NCI-H2196 (cell line): ENCODE data around the gene TTC39B.
A peak's percentile ranks its signal among the peaks of the same experiment; 100 is the strongest.

Experiments
- DNase-seq: peaks from one replicate; lab custom pipeline; 2025; ENCODE audit not compliant: unreplicated experiment; lab: John Stamatoyannopoulos, UW

TTC39B gene

GRCh38 chr9:15180124-15180523, 126.9 kb downstream of the TTC39B start:
- DNase-seq = no peak

DNA sequence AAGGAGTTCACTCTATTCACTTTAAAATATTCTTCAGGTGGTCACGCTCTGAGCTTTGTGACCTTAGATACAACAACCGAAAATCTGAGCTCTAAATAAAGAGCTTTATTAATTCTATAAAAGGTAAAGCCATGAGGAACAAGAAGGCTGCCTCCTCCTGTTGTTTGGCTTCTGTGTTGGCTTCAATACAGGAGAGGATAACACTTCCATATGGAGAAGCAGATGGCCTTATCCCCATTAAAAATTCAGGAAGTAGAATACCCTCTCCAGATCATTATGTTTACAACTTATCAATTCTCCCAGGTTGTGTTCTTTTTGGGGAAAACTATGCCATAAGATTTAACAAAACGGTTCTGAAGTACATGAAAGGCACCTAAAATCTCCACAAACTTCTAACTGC, 128.4 kb downstream of the TTC39B start:
- no peak for DNase-seq

DNA sequence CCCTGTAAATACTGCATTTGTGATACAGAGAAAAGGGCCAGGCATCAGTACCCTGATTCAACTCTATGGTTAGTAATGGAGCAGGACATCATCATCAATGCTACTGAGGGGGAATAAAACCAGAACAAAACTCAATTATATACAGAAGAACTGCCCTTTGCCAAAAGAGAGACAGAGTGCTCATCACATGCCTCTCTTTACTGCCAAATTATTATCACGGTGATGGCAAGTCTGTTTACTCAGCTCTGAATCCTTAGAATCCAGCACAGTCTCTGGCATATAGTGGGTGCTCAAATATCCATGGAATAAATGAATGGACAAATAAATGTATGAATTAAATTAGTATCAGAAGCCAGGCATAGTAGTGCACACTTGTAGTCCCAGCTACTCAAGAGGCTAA, 130.2 kb downstream of the TTC39B start:
- no peak for DNase-seq

- no peak for DNase-seq
These were observed 143.1 kb downstream of the TTC39B start for GRCh38 chr9:15163931-15164330.

DNA sequence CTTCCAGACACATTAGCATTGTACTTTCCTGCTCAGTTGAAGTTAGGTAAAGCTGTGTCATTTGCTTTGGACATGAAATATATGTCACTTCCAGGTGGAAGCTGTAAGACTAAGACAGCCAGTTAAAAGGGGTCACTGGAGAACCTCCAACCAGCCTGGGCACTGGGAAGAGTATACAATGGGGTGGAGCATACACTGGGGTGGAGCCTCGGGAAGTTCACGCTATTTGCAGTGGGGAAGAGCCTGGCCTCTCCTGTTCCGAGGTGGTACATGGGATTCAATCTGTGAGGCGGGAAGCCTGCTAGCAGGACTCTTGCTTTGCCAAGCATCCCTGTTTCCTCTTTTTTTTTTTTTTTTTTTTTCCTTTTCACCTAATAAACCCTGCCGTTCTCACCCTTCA, 145.3 kb downstream of the TTC39B start:
- no peak for DNase-seq

DNA sequence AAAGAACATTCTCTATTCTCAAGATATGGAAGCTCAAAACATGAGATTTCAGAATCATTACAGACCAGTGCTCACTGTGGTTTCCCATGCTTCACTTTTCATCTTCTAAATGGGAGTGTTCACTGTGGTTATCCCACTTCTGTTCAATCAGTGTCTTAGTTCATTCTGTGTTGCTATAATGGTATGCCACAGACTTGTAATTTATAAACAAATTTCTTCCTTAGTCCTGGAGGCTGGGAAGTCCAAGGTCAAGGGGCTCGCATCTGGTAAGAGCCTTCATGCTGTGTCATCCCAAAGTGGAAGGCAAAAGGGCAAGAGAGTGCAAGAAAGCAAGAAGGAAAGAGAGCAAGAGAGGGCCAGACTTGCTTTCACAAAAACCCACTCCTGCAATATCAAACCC, 146.3 kb downstream of the TTC39B start:
- no peak for DNase-seq

- no peak for DNase-seq
These were observed 149.0 kb downstream of the TTC39B start for GRCh38 chr9:15158064-15158463.

DNA sequence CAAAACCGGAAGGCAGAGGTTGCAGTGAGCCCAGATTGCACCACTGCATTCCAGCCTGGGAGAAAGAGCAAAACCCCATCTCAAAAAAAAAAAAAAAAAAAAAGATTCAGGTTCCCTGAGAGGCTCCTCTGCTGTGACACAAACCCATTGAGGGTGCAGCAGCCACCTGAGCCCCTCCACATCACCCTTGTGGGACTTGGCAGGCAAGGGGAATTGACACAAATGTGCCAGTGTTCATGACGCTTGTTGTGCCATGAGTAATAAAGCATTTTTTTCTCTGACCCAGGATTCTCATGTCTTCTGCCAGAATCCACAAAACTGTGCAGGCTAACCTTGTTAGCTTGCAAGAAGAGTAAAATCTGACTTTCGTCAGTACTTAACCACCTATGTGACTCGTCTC, 149.6 kb downstream of the TTC39B start:
- no peak for DNase-seq

DNA sequence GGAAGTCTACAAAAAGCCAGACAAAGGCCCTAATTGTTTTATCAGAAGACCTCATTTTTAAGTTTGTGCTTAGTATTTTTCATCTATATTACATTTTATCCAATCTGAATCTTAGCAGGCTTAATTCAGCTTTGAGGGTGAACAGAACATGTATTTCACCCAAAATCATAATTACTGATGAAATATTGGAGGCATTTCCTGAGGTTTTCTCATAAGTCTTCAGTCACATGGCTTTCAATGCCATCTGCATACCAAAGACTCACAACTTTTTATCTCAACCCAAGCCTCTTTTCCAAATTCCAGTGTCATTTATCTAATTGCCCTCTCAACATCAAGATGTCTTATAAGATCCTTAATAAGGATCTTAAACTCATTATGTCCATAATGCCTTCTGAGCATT, 150.8 kb downstream of the TTC39B start:
- no peak for DNase-seq

- peak; percentile 31 for DNase-seq
These were observed 151.2 kb downstream of the TTC39B start for GRCh38 chr9:15155826-15156225.

DNA sequence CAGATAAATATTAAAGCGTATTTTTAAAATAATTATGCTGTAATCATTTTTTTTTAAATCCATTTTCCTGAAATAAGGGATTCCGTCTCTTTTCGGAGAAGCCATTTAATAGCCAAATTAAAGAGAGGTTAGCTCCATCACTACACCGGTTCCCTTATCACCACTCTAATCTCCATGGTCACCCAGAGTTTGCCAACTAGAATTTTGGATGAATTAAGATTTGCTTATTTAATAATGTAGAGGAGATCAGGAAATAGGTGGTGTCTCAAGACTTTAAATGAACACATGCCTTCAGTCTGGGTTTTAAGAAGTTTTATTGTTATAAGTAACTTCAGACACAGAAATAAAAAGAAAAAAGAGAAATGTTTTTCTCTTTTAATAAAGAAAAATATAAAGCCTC, 151.7 kb downstream of the TTC39B start:
- no peak for DNase-seq

DNA sequence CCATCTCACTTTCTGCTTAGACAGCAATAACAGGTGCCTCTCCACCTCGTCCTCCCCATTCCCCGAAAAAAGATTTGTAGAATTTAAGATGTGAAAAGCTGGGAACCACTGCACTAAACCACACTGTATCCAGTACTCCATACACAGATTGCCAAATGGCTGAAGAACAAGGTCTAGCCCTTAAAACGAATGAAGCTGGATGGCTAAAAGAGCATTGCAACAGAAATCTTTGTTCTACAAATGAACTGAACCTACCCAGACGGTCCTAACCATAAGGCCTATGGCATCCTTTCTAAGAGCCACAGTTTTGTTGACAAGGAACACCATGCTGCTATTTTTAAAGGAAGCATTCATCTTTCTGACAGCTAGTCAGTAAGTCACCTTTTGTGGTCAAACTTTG, 152.3 kb downstream of the TTC39B start:
- DNase-seq = no peak

GRCh38 chr9:15153961-15154360, 153.1 kb downstream of the TTC39B start:
- no peak for DNase-seq

- no peak for DNase-seq
These were observed 156.1 kb downstream of the TTC39B start for GRCh38 chr9:15150939-15151338.

DNA sequence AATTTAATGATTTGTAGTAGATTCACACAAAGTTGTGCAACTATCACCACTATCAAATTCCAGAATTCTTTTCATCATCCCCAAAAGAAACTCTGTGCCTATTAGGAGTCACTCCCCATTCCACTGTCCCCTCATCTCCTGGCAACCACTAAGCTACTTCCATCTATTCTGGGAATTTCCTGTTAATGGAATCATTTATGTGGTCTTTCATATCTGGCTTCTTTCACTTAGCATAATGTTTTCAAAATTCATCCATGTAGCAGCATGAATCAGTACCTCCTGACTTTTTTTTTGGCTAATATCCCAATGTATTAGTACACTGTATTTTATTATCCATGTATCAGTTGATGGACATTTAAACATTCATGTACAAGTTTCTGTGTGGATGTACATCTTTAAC, 157.6 kb downstream of the TTC39B start:
- DNase-seq = no peak

GRCh38 chr9:15146268-15146700, 160.7 kb downstream of the TTC39B start:
- peak; percentile 39 for DNase-seq

DNA sequence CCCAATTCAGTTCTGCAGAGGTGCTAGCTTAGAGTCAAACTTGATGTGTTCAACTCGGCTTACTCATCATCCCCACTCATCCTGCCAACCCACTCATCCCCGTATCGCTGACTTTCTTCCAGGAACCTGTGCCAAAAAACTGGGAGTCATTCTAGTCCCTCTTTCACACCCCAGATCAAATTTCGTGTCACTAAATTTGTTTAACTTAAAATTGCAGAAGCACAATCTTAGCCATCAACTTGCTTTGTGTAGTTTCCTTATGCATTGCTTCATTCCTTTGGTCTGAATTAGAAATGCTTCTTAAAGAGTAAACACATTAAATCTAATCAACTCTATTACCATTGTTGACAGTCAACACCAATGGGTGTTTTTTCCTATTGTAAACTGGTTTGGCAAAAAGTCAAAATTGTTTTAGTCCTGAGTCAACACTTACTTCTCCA, 162.4 kb downstream of the TTC39B start:
- peak; percentile 85 for DNase-seq

DNA sequence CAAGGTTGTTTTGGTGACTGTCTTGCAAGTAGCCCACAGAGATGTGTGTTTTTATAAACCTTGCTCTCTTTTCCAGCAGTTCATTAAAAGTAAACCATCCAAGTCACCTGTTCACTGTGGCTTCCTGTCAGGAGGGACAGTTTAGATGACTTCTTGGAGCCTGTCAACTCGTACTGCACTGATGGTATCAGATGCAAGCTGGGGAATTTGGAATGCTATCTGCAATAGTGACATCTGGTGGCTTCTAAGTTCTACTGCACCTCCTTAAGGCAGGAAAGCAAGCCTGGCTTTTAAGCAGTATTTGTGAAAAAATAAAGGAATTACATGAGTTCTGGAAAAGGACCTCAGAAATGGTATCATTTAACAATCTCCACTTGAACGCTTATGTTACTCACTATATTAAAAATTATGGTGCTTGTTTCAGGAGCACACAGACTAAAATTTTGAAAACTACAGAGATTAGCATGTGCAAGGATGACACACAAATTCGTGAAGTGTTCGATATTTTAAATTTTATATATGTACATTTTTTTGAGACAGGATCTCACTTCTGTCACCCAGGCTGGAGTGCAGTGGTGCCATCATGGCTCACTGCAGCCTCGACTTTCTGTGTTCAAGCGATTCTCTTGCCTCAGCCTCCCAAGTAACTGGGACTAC, 164.0 kb downstream of the TTC39B start:
- DNase-seq = peak; percentile 76

DNA sequence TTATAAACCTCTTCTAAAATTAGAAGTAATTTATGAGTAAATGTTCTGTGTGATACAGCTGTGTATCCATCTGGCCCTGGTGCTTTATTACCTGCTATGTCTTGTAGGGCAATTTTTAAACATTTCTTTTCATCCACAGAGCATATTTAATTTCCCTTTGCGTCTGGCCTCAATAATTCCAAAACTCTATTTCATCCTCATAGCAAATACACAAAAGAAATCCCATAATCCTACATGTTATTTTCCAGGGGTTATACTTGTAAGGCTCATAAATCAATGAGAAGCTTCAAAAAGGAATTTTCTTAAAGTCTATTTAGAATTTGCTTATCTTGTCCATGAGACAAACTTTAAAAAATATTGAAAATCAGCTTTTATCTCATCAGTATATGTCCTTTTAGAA, 167.0 kb downstream of the TTC39B start:
- no peak for DNase-seq

DNA sequence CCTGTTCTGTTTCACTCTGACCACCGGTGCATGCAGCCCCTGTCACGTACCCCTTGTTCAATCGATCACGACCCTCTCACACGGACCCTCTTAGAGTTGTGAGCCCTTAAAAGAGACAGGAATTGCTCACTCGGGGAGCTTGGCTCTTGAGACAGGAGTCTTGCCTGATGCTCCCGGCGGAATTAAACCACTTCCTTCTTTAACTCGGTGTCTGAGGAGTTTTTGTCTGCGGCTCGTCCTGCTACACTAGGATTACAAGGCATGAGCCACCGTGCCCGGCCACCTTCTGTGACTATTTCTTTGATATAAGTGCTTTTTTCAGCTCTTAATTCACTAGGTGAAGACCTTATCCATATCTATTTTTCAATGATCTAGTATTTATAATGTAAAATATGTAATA, 167.5 kb downstream of the TTC39B start:
- no peak for DNase-seq

DNA sequence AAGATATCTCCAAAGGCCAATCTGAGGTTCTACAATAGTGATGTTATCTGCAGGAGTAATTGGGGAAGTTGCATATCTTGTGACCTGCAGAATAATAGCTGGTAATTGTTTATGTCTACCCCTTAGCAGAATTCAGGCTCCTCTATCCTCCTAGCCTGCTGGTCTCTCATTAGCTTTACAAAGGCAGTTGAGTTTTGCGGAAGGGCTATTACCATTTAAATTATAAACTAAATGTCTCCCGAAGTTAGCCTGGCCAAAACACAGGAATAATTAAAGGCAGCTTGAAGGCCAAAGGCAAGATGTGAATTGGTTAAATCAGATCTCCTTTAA, 168.7 kb downstream of the TTC39B start:
- no peak for DNase-seq

DNA sequence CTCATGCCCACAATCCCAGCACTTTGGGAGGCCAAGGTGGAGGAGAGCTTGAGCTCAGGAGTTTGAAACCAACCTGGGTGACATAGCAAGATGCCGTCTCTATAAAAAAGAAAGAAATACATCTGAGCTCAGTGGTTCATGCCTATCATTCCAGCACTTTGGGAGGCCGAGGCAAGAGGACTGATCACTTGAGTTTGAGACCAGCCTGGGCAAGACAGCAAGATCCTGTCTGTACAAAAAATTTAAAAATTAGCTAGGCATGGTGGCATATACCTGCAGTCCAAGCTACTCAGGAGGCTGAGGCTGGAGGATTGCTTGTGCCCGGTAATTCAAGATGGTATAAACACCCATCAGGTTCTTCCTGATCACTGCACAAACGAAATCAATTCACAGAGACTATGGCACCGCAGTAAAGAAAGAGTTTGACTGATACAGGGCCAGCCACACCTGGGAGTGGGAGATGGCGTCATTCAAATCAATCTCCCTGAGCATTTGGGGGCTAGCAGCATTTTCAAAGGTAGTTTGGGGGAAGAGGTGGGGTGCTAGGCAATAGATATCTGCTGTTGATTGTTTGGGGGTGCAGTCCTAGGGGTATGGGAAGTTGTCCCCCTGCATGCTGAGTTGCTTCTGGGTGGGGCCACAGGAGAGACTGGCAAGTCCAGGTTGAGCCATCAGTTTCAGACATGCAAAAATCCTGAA, 169.2 kb downstream of the TTC39B start:
- no peak for DNase-seq

- DNase-seq = no peak
These were observed 169.9 kb downstream of the TTC39B start for GRCh38 chr9:15137089-15137488.
